ENCODE data around the gene GPC5.

DNA sequence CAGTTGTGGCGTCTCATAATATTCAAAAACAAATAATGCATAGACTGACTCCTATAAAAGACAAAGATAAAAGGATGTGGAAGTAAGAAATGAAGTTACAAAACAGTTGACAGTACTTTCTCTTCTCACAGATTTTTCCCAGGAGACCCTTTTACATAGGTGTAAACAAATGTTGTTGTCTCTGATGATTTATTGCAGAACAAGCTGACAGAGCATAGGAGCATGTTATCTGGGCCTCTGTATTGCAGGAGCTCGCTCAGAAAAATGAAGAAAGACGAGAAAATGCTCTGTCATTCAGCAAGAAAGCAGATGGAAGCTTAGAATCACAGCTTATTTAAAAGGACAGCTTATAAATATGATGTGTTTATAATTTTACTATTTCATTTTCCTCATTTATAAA lies 1474.6 kb downstream of the GPC5 start:
- TF ChIP-seq POLR2A (IDR thresholded peaks at IDR 0.05; ENCODE audit: low read depth, low read length), result no peak
- TF ChIP-seq, protein P1, sequence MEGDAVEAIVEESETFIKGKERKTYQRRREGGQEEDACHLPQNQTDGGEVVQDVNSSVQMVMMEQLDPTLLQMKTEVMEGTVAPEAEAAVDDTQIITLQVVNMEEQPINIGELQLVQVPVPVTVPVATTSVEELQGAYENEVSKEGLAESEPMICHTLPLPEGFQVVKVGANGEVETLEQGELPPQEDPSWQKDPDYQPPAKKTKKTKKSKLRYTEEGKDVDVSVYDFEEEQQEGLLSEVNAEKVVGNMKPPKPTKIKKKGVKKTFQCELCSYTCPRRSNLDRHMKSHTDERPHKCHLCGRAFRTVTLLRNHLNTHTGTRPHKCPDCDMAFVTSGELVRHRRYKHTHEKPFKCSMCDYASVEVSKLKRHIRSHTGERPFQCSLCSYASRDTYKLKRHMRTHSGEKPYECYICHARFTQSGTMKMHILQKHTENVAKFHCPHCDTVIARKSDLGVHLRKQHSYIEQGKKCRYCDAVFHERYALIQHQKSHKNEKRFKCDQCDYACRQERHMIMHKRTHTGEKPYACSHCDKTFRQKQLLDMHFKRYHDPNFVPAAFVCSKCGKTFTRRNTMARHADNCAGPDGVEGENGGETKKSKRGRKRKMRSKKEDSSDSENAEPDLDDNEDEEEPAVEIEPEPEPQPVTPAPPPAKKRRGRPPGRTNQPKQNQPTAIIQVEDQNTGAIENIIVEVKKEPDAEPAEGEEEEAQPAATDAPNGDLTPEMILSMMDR (IDR thresholded peaks at IDR 0.05; ENCODE audit: extremely low read depth in 1 of 2, insufficient read depth in 1 of 2, low read depth in 1 of 2, low read length in 2 of 2), result no peak
- TF ChIP-seq MYC (IDR thresholded peaks at IDR 0.05; ENCODE audit: low read depth, low read length), result no peak
- TF ChIP-seq JUN (IDR thresholded peaks at IDR 0.05; ENCODE audit: borderline replicate concordance, insufficient read depth, insufficient read length, low read depth), result no peak

Measured in endothelial cell of umbilical vein (primary cell).